ENCODE data around the gene ABCC1.
"Not testable (repeated sequence)": the region's sequence is repeated elsewhere in the genome, so short reads cannot be mapped to it uniquely, and the experiment has no call there.

Gene ABCC1

DNA sequence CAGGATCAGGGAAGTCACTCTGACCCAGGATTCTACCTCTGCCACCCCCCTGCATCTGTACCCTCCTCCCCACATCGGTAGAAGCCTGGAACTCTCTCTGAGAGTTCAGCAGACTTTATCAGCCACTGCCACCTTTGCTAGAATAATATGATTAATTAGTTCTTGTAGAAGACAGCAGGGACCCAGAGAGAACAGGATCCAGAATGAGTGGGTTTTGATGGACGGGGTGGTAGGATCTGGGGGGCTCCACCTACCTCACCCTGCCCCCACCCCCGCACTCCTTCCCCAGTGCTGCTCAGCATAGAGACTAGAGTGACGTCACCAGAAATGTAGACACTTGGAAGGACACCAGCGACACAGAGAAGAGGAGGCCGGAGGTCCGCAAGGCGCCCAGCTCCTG, 240.4 kb downstream of the ABCC1 start:
- no peak for DNase-seq (ENCODE audit: low read depth)

DNA sequence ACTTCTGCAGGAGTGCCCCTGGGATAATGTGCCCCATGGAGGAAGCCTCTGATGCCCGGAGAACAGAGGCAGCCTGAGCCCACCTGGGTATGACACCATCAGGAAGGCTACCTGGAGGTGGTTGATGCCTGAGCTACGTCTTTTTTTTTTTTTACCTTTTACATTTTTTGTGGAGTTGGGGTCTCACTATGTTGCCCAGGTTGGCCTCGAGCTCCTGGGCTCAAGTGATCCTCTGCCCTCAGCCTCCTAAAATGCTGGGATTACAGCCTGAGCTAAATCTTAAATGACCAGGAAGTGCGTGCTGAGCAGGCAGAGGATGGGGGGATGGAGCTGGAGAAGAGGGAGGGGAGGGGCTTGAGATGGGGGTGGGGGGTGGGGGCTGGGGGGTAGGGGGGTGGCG, 241.1 kb downstream of the ABCC1 start:
- no peak for DNase-seq (ENCODE audit: low read depth)

- DNase-seq (ENCODE audit: low read depth): not testable (repeated sequence)
Observed at GRCh38 chr16:16190966-16191365, 241.6 kb downstream of the ABCC1 start.

DNA sequence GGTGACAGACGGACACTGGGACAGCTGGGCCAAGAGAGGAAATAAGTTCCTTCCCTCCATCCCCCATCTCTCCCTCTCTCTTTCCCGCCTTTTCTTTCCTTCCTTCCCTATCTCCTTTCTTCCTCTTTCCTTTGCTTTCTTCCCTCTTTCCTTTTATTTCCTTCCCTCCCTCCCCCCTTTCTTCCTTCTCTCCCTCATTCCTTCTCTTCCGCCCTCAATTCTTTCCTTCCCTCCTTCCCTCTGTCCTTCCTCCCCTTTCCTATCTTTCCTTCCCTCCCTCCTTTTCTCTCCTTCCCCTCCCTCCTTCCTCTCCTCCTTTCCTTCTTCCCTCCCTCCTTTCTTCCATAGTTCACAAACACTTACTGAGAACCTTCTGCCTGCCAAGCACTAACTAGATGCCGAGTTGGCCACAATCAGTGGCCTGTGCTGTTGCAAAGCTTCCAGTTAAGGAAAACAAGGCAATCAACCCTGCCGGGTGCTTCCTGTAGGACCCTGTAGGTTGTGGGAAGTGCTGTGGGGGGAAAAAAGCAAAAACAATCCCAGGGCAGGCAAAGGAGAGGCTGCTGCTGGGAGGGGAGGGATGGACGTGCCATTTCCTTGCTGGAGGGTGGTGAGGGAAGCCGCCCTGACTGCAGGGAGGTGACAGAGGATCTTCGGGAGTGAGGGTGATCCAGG, 242.2 kb downstream of the ABCC1 start:
- DNase-seq (ENCODE audit: low read depth): no peak
